HG02588 (cell line): ENCODE data around the gene ACBD4.
"Not testable (repeated sequence)": the region's sequence is repeated elsewhere in the genome, so short reads cannot be mapped to it uniquely, and the experiment has no call there.

ENCODE experiments used
- ATAC-seq: cut with Tn5 transposase; IDR thresholded peaks from one replicate; pipeline ENCODE4 v1.9.1; 2021; ENCODE audit warnings: mild to moderate bottlenecking, moderate library complexity; ENCODE audit not compliant: unreplicated experiment

The ACBD4 gene

GRCh38 chr17:45117848-45118646, 17.4 kb upstream of the ACBD4 start:
- no peak for ATAC-seq

- no peak for ATAC-seq
Observed at GRCh38 chr17:45118691-45119090, 16.8 kb upstream of the ACBD4 start.

- no peak for ATAC-seq
Observed at GRCh38 chr17:45119964-45120363, 15.5 kb upstream of the ACBD4 start.

- no peak for ATAC-seq
Observed at GRCh38 chr17:45120558-45120957, 14.9 kb upstream of the ACBD4 start.

GRCh38 chr17:45121055-45121454, 14.4 kb upstream of the ACBD4 start:
- no peak for ATAC-seq

- no peak for ATAC-seq
Observed at GRCh38 chr17:45123076-45123770, 12.3 kb upstream of the ACBD4 start.

GRCh38 chr17:45123930-45124796, 11.3 kb upstream of the ACBD4 start:
- ATAC-seq = no peak

GRCh38 chr17:45124797-45125122, 10.7 kb upstream of the ACBD4 start:
- ATAC-seq = not testable (repeated sequence)

GRCh38 chr17:45125509-45125908, 10.0 kb upstream of the ACBD4 start:
- ATAC-seq = no peak

- ATAC-seq = no peak
Observed at GRCh38 chr17:45127207-45127547, 8.3 kb upstream of the ACBD4 start.

GRCh38 chr17:45127548-45128300, 7.8 kb upstream of the ACBD4 start:
- no peak for ATAC-seq

GRCh38 chr17:45128331-45128730, 7.2 kb upstream of the ACBD4 start:
- ATAC-seq = no peak

GRCh38 chr17:45128989-45129388, 6.5 kb upstream of the ACBD4 start:
- ATAC-seq = no peak

GRCh38 chr17:45129426-45129939, 6.0 kb upstream of the ACBD4 start:
- no peak for ATAC-seq

- ATAC-seq = no peak
Observed at GRCh38 chr17:45129940-45130680, 5.4 kb upstream of the ACBD4 start.

- no peak for ATAC-seq
Observed at GRCh38 chr17:45130681-45131615, 4.5 kb upstream of the ACBD4 start.

- ATAC-seq = no peak
Observed at GRCh38 chr17:45131616-45132319, 3.7 kb upstream of the ACBD4 start.

GRCh38 chr17:45132320-45132571, 3.2 kb upstream of the ACBD4 start, which contains the start of gene PLCD3:
Gene PLCD3, minus strand, starts transcription at chr17:45132515. Its CDS starts 105 bp downstream, at chr17:45132410.
- no peak for ATAC-seq
